ENCODE data around the gene ACSM3.

The ACSM3 gene

DNA sequence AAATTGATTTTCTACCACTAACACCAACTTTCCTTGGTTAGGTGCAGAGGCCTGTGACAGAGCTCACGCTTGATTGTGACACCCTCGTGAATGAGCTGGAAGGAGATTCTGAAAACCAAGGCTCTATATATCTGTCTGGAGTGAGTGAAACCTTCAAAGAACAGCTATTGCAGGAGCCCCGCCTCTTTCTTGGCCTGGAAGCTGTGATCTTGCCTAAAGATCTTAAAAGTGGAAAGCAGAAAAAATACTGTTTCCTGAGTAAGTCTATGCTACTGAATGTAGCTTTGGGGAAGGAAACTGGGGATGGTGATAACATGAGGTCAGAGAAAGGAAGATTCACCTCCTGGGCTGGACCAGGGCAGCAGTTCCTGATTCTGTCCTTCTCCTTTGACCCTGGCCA is 80.8 kb downstream of the ACSM3 start:
- Histone ChIP-seq H3K4me3 (no peak overlapping the region), H3K36me3 (ENCODE audit: insufficient read depth, low read length) (no peaks in the 10 kb centered on the region), H3K9ac (ENCODE audit: insufficient read length) (no peak overlapping the region), H3K27ac (no peak overlapping the region), H3K9me3 (ENCODE audit: low read depth, low read length) (no peaks in the 10 kb centered on the region)
- no peak for DNase-seq (ENCODE audit: low read depth, low spot score)
- TF ChIP-seq POLR2AphosphoS5 (IDR thresholded peaks at IDR 0.05; ENCODE audit: borderline replicate concordance, low read depth, low read length) = no peak
- no peak for TF ChIP-seq EZH2 (IDR thresholded peaks at IDR 0.05)
- TF ChIP-seq FOXP2 (optimal IDR thresholded peaks at IDR 0.05; ENCODE audit: control extremely low read depth, extremely low read length, insufficient read depth) = no peak

DNA sequence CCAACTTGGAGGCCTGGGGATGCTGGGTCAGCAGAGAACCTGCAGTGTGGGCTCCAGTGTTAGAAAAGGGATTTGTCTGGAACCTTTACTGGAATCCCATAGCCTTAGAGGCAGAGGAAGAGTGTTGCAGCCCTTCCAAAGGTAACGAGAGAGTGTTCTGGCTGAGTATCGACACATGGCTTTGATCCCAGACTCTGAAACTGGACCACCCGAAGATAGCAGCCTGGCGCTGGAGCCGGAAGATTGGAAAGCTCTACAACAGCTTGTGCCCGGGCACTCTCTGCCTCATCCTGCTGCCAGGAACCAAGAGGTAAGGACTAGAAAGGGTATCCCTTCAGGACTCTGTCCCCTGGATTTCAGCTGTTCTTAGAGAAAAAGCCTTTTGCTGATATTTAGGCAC is 82.2 kb downstream of the ACSM3 start:
- Histone ChIP-seq H3K36me3 (ENCODE audit: insufficient read depth, low read length) (no peaks in the 10 kb centered on the region), H3K9me3 (ENCODE audit: low read depth, low read length) (no peaks in the 10 kb centered on the region), H3K9ac (ENCODE audit: insufficient read length) (no peak overlapping the region), H3K27ac (no peak overlapping the region), H3K4me3 (no peak overlapping the region)
- DNase-seq (ENCODE audit: low read depth, low spot score) = no peak
- no peak for TF ChIP-seq FOXP2 (optimal IDR thresholded peaks at IDR 0.05; ENCODE audit: control extremely low read depth, extremely low read length, insufficient read depth)
- no peak for TF ChIP-seq EZH2 (IDR thresholded peaks at IDR 0.05)
- no peak for TF ChIP-seq POLR2AphosphoS5 (IDR thresholded peaks at IDR 0.05; ENCODE audit: borderline replicate concordance, low read depth, low read length)

DNA sequence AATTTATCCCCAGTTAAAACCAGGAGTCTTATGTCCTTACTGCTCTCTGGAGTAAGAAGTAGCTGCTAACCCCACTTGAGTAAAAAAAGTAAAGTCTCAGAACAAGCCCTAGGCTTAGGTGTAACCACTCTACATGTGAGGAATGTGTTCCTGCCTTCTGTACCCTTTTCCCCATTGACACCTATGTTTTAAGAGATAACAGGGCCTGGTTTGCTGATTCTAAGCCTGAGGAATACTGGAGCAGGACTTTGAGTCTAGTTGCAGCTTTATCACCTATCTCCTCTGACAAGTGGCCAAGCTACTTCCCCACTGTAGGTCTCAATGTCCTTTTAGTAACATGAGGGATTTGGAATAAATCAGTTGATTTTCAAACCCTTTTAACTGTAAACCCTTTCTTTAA is 82.7 kb downstream of the ACSM3 start:
- Histone ChIP-seq H3K9ac (ENCODE audit: insufficient read length) (no peak overlapping the region), H3K4me3 (no peak overlapping the region), H3K36me3 (ENCODE audit: insufficient read depth, low read length) (no peaks in the 10 kb centered on the region), H3K27ac (no peak overlapping the region), H3K9me3 (ENCODE audit: low read depth, low read length) (no peaks in the 10 kb centered on the region)
- no peak for TF ChIP-seq FOXP2 (optimal IDR thresholded peaks at IDR 0.05; ENCODE audit: control extremely low read depth, extremely low read length, insufficient read depth)
- TF ChIP-seq POLR2AphosphoS5 (IDR thresholded peaks at IDR 0.05; ENCODE audit: borderline replicate concordance, low read depth, low read length) = no peak
- TF ChIP-seq EZH2 (IDR thresholded peaks at IDR 0.05) = no peak
- DNase-seq (ENCODE audit: low read depth, low spot score) = no peak
